DMS114 treated with DMSO at 0.1 percent for 48 hours (cell line): Measurements from ENCODE around the gene RBKS.

Source experiments
- DNase-seq: peaks from one replicate; lab custom pipeline; 2025; ENCODE audit not compliant: unreplicated experiment; lab: John Stamatoyannopoulos, UW

Gene RBKS

DNA sequence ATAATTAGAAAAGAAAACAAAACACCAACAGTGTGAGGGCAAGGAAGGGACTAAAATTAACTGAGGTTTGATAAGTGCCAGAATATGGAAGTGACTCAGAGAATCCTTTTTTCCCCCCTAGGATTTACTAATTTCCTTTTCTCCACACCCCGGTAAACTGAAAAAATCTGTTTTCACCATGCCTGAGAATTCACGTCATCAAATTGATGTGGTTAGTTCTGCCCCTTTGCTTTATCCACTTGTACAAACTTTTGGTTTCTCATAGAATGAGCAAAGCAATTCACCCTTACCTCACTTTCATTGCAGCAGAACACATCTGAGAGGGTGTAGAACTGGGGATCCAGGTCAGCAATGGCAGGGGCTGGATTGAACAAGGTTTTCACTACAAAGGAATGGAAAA, 57.8 kb downstream of the RBKS start:
- DNase-seq, result no peak

DNA sequence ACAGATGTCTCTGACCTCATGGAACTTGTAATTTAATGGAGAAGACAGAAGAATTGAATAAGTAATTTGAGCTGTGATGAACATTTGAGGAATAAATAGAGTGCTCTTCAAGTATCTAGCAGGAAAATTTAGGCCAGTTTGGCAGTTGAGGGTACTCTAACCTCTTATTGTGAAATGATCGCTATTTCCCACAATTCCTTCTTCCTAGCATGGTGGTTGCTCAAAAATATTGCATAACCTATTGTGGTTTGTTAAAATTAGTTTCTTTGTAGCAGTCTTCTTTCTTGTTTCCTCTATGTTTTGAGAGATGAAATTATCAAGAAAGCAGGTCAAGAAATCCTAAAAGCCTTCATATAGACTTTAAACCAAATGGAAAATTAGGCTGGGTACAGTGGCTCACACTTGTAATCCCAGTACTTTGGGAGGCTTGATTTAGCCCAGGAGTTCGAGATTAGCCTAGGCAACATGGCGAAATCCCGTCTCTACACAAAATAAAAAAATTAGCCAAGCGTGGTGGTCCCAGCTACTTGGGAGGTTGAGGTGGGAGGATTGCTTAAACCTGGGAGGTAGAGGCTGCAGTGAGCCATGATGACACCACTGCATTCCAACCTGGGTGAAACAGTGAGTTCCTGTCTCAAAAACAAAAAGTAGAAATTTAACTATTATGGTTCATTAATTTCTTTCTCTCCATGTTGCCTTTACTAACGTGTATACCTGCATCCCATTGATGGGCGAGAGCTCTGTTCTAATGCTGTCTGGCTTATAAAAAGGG, 58.7 kb downstream of the RBKS start:
- no peak for DNase-seq

DNA sequence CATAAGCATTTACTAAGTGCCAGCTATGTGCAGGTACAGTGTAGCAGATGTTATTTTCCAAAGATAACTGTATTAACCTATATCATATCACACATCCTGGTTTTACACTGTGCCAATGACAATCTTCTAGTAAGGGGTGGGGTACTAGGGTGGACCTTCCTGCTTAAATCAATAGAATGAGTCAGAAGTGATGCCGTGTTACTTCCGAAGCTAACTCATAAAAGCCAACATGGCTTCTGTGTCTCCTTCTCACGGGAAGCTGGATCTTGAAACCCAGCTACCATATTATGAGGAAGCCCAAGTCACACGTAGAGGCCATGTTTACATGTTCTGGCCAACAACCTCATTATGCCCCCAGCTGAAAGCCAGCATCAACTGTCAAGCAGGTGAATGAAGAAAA, 59.5 kb downstream of the RBKS start:
- DNase-seq, result no peak

DNA sequence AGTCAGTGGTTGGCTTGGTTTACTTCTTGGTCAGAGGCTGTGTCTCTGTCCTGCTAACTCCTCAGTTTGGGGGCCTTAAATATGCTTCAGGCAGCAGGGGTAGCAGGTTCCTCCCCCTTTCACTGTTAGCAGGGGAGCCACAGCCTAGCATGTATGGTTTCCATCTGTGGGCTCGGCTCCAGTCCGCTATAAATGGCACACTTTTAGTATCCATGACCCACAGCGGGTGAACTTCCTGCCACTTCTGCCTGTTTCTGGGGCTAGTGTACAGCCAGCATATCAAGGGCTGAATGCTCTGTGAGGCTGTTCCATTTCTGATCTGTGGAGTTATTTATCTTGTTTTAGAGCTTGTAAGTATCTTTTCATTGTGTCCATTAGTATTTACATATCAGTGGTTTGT, 60.4 kb downstream of the RBKS start:
- DNase-seq, result no peak

DNA sequence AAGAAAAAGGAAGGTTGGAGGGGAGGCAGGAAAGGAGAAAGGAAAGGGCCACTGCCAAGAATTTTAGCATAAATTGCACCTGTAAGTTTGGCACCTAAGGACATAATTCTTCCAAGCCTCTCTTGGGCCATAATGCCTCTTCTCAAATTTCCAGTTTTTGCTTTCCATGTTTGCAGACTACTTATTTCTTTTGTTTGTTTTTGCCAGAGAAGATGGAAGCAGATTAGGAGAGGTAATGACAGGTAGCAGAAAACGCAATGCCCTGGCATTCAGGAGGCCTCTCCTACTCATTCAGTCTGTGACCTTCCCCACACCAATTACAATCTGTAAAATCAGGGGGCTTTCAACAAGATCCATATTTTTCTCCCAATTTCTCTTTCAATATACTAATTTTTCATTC, 61.9 kb downstream of the RBKS start:
- no peak for DNase-seq

DNA sequence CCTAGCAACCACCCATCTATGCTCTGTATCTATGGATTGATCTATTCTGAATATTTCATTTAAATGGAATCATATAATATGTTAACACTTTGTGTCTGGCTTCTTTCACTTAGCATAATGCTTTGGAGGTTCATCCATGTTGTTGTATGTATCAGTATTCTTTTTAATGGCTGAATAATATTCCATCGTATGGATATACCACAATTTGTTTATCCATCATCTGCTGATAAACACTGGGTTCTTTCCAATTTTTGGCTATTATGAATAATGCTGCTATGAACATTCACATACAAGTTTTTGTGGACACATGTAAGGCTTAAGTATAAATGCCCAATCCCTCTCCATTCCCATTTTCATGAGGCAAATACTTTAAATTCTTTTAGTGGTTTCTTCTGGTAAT, 65.8 kb downstream of the RBKS start:
- DNase-seq, result no peak

DNA sequence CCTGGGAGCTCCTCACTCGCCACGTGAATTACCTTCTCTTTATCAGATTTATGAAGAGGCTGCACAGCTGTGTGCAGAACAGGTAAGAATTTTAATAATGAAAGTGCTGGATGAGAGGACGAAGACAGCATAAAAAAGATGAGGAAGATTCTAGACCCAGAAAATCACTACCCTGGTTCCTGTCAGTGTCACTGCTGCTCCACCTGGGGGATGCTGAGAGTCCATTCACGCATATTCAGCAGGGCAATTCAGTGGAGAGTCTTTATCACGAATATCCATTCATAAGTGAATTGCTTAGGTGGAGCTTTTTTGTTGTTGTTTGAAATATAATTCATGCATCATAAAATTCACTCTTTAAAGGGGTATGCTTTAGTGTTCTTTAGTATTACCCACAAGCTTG, 66.6 kb downstream of the RBKS start:
- no peak for DNase-seq

DNA sequence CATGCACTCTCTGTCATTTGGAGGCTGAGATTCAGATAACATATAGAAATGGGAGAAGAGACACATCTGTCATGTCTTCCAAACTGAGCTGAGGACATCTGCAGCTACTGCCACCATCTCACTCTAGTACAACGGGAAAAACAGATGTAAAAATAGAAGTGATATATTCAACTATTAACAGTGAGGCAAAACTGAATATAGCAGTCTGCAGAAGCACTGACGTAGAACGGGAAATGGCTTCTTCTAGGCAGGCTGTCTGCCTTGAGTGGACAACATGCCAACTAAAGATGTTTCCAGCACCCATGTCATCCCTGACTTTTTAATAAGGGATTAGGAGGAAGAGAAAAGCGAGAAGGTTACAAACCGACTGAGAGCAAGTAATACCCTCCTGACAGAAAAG, 67.1 kb downstream of the RBKS start:
- no peak for DNase-seq

DNA sequence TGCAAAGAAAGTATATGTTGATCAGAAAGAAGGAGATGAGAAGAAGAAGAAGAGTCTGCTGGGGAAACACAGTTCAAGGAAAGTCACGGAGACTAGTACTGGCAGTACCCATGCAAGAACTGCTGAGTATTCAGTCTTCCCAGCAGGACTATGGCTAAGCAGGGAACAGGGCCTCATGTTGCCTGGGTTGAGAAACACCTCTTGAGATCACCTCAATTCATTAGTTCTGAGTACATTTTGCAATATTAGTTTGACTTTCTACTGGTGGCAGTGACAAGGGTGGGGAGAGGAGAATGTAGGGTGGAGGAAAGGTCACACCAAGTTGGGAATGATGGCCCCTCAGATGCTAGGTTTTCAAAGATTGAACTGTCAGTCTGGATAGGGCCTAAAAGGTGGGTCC, 68.1 kb downstream of the RBKS start:
- DNase-seq, result no peak

DNA sequence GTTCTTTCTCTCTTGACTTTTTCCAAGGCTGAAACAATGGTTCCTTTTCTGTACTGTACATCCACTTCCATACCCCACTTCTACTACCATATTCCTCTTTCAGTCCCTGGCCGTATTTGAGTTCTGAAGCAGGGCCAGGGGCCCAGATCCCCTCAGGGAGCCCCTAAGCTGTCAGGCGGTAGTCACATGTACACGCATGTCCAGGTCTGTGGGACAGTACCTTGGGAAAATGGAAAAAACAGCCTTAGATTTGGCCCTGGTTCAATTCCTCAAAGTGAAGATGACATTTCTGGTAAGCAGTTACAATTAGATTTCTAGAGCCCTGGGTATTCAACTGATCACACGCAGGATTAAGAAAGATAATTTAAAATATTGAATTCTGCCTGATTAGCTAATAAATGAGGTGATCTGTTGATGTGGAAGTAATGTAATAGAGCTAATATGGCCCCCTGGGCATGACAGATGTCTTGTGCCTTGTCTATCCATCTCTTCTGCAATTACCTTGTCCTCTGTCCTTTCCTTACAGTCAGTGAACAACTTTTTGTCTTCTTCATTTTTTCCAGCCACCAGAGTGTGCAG, 74.2 kb downstream of the RBKS start:
- DNase-seq, result no peak

DNA sequence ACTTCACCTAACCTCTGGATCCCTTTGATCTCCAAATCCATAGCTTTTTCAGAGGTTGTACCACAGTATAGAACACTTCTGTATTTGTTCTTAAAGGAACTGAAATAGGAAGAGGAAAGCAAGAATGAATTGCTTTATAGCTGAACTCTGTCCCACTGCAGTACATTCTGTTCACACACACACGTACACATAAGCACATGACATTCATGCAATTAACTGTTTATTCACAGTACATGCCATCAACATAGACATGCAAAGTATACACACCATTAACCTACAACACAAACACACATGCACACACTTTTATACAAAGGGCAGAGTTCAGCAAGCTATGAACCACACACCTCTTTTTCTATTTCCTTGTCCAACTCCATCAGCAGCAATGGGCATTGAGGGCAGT, 75.4 kb downstream of the RBKS start:
- DNase-seq, result no peak

DNA sequence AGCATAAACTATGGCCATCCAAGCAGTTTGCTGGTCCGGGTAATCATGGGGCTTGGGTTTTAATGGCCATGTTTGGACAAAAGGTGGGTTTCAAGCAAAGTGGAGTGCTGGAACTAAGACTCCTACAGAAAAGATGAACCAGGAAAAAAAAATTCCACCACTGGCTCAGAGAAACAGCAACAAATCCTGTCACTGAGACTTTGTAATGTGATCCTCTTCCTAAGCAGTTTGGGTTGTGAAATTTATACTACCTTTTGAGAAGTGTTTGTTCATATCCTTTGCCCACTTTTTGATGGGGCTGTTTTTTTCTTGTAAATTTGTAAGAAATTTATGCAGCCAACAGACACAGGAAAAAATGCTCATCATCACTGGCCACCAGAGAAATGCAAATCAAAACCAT, 78.4 kb downstream of the RBKS start:
- no peak for DNase-seq

DNA sequence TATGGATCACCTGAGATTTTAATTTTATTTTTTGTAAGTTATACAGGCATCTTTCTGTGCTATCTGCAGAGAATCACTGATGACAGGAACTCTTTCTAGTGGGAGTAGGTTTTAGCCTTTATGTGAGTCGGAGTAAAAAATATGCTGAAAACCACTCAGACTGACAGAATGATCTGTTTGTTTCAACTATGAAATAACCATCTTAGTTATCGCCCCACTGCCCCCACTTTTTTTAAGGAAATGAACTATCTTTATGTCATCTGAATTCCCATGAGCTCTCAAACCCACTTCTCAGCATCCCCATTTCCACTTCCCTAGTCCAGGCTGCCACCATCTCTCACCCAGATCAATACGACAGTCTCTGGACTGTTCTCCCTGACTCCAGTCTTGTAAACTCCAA, 79.7 kb downstream of the RBKS start:
- no peak for DNase-seq

DNA sequence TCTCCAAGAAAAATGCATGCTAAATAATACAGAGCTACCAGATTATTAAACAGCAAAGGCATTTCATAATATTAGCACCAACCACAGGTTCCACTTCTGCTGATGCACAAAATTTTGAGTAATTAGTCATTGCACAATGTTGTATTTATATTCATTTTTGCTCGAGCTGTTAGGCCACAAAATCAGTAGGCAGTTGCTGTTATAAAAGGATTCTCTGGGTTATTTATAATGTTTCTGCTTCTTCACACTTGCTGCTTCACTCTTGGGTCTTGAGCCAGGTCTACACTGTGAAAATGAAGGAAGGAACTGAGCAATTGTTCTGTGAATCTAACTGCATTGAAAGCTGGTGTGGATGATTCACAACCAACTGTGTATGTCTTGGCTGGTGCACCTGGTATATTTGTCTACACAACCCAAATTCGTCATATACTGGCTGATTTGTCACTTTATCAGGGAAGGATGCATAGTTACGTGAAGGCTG, 80.4 kb downstream of the RBKS start:
- no peak for DNase-seq

DNA sequence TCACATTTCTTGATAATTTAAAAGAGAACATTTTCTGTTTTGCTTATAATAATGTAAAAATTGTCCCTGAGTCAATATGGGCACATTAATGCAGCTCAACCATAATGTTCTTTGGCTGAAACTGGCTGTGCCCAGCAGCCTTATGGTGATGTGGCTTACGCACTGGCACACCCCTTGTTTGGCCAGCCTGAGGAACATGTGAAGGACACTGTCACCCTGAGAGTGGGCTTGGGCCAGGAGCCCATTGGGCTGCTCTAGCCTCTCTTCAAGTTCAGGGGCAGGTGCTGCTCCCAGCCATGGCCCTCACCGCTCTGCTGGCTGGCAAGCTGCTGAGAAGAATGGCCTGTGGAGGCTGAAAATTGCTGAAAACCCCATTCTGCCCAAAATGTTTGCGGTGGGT, 81.2 kb downstream of the RBKS start:
- DNase-seq, result no peak

DNA sequence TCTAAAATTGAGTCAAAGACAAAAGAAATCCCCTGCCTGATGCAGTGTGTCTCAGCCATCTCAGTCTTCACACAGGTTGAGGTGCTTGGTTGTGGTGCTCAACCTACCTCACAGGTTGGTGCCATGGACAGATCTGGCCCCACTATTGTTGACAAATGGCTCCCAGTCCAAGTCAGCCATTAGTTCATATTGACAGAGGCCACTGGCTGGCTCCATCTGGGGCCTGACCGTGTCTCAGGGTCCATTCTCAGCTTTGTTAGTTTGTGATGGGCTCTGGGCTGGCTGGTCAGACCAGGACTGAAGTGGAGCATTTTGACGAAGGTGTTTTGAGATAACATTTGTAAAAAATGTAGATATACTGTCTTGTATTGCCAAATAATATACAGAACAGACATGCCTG, 81.8 kb downstream of the RBKS start:
- DNase-seq, result no peak

DNA sequence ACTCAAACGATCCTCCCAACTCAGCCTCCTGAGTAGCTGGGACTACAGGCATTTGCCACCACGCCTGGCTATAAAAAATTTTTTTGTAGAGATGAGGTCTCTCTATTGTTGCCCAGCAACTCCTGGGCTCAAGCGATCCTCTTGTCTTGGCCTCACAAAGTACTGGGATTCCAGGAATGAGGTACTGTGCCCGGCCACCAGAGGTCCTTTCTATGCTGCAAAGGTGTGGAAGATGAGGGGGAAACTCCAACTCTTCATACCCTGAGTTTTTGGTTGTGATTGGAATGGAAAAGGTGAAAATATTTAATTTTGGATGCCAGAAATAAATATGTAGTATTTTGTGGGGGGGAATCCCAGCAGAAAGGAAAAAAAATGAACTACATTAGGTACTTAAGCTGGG, 82.7 kb downstream of the RBKS start:
- peak; percentile 1 for DNase-seq

DNA sequence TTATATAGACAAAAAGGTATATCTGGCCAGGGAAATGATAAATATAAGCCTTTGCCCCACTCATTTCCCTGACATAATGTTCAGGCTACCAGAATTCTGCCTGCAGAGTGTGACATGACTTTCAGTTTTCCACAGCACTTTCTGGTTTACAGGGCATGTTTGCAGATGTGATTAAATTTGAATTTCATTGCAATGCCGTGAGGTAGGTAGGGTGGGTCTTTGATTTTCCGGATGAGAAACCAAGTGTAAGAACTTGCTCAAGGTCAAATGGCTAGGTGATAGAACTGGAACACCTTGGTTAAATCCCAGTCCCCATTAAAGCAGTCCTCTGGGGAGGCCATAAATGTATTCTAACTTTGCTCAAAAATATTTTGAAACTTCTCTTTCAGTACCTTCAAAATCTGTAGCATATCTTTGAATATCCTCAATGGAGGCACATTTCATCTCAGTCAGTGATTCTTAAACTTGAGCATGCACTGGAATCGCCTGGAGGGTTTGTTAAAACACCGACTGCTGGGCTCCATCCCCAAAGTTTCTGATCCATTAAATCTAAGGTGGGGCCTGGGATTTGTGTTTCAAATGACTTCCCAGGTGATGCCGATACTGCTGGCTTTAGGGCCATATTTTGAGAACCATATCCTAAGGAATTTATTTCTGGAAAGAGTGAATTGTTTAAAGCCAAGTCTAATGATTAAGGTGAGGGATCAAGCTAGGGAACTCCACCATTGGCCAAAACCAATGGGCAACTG, 83.7 kb downstream of the RBKS start:
- no peak for DNase-seq

DNA sequence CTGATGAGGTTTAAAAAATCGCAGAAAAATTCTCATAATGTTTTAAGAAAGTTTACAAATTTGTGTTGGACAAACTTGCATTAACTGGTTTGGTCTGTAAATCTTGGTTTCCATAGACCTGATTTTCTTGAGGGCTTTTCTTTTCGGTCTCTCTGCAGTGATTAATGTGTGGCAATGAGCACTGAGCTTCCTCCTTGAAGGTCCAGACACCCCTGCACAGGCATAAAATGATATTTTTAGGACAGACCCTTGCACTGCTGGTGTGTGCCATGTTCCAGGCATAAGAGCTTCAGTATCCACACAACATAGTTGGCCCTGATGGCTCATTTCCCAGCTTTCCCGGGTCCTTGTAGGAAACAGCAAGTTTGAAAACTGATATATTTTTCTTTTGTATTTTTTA, 85.0 kb downstream of the RBKS start:
- no peak for DNase-seq

DNA sequence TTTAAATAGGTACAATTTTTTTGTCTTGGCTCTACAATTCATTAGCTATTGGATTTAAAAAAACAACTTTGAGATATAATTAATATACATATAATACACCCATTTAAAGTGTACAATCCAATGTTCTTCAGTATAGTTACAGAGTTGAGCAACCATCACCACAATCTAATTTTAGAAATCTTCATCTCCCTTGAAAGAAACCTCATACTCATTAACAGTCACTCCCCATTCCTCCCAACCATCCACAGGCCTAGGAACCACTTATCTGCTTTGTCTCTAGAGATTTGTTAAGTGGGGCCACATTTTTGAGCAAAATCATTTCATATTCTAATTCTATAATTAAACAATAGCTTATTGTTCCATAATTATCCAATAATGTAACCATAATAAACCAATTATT, 86.0 kb downstream of the RBKS start:
- DNase-seq, result no peak

DNA sequence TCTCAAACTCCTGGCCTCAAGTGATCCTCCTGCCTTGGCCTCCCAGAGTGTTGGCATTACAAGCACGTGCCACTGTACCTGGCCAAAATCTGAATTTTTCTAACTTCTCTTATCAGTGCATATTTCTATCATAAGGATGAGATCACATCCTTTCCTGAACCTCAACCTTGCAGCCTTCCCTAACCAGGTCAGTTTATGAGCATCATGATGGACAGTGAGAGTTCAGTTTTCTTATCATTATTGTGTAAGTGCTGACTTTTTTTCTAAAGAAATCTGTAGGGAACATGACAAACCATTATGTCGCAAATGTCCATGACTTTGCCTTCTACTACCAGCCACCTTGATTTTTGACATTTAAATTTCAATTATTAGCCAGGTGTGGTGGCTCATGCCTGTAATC, 87.1 kb downstream of the RBKS start:
- DNase-seq, result no peak

DNA sequence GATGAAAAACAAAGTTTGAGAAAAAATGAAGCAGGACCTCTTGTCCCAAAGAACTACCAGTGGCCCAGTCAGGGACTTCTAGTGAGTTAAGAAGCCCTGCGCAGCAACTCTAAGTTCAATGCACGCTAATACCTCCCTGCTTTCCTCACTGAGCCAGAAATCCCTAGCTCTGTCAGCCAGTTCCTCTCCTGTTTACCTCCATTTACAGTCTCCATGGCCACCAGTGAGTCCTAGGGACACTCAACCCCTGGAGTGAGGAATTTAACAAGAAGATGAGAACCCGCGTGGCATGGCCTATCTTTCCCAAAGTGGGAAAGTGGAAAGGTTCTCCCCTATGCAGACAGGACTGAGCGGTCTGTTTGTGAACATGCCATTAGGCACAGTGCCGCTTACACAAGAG, 87.6 kb downstream of the RBKS start:
- DNase-seq, result no peak
